ENCODE measurements around the gene ASGR2.

GRCh38 chr17:7108981-7109380 lies 5.6 kb downstream of the ASGR2 start:
- TF ChIP-seq CTCF (IDR thresholded peaks at IDR 0.05) (no peak), POLR2AphosphoS5 (IDR thresholded peaks at IDR 0.05) (no peak), EP300 (IDR thresholded peaks at IDR 0.05) (no peak), POLR2A (IDR thresholded peaks at IDR 0.05) (no peak)

Measured in stomach (tissue), 4 donors.